HG03469 (cell line): ENCODE data around the gene B4GALT6.
A peak's percentile ranks its signal among the peaks of the same experiment; 100 is the strongest.

ENCODE experiments used
- ATAC-seq: cut with Tn5 transposase; IDR thresholded peaks from one replicate; pipeline ENCODE4 v1.9.1; 2021; ENCODE audit warnings: mild to moderate bottlenecking, moderate library complexity, moderate number of reproducible peaks; ENCODE audit not compliant: unreplicated experiment

The B4GALT6 gene

GRCh38 chr18:31634331-31634713 lies 50.1 kb downstream of the B4GALT6 start:
- peak; percentile 99 for ATAC-seq

DNA sequence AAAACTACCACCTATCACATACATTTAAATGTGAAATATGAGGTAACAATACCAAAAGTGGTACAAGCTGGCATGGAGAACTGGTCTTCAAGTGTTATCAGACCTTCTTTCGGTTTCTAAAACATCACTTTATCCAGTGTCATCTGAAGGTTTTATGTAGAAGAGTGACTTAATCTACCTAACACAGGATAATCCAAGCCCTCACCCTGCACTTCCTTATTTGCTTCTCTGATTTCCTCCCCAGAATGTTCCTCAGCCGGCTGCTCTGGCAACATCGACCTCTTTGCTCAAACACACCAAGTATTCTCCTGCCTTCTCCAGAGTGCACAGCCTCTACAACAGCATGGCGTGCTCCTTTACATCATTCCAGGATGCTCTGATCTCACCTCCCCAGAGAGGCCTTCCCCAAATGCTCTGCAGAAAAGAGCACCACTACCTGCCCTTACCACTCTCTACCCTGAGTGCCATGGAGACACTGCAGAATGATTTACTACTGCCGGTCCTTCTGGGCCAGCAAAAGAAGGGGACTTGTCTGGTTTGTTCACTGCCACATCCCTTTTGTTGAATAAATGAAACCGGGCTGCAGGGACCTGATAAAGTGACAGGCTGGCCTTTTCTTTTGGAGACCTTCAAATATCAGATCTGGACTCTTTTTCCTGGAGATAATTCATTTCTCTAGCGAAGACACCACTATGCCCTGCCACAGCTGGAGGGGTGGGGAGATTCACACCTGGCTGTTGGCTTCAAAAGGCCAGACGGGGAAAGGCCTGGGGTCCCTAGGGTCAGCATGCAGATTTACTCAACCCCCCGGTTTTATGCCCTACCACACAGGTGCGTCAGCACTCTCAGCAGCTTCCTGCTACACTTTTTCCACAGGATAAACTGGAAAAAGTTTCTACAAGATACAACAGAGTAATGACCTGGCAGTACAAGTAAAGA lies 50.7 kb downstream of the B4GALT6 start:
- no peak for ATAC-seq

GRCh38 chr18:31632356-31632755 lies 52.0 kb downstream of the B4GALT6 start:
- ATAC-seq, result no peak

- ATAC-seq, result no peak
These were observed 52.9 kb downstream of the B4GALT6 start for GRCh38 chr18:31631526-31631925.

- ATAC-seq, result no peak
These were observed 53.8 kb downstream of the B4GALT6 start for GRCh38 chr18:31630549-31630948.

DNA sequence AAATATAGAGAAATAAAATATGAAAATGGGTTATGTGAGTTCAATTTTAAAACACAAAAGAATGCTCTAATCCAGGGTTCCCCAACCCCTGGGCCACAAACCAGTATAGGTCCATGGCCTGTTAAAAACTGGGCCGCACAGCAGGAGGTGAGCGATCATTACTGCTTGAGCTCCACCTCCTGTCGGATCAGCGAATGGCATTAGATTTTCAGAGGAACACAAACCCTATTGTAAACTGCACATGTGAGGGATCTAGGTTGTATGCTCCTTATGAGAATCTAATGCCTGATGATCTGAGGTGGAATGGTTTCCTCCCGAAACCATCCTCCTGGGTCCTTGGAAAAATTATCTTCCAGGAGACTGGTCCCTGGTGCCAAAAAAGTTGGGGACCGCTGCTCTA lies 58.0 kb downstream of the B4GALT6 start:
- ATAC-seq, result no peak

DNA sequence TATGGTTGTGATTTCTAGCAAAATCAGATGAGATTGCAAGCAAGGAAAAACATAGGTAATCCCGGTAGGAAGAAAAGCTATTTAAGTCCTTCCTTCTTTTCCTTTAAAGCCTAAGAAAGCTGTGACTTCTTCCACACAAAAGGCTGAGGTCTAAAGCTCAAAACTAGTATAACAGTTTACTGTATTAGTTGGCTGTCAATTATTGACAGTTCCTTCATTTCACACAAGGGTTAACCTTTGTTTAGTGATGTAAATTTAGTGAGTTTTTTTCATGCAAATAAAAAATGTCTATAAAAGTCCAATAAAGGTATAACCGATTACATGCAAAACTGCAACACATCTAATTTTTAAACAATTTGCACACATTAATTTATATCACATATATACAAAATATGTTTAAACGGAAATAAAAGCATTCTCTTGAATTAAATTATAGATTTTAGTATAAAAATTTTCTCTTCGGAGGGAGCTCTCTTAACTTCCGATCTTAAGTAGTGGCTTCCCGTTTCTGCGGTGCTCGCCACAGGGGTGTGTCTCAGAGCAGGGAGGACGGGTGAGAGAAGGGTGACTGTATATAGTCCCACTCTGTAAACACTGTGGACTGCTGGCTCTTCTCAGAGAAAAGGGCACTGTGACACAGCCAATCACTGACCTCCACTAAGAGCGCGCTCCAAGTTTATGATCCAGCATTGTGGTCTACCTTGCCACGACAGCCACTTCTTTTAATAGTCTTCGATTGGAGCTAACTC lies 59.3 kb downstream of the B4GALT6 start:
- no peak for ATAC-seq

DNA sequence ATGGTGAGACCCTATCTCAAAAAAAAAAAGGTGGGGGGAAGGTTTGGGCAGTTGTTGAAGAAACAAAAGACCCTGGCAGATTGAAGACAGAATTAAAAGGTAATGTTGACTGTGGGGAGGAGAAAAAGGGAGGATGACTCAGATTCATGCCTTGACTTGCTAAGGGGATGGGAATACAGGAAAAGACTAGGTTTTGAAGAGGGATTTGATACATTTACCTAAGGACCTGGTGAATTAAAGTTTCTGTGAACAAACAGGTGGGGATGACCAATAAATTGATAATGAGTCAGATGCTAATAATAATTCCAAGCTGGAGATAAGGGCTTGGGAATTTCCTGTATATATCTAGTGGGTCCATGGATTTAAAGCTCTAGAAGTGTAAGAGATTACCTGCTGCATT lies 65.1 kb downstream of the B4GALT6 start:
- ATAC-seq, result no peak

- no peak for ATAC-seq
These were observed 65.6 kb downstream of the B4GALT6 start for GRCh38 chr18:31618801-31619200.

DNA sequence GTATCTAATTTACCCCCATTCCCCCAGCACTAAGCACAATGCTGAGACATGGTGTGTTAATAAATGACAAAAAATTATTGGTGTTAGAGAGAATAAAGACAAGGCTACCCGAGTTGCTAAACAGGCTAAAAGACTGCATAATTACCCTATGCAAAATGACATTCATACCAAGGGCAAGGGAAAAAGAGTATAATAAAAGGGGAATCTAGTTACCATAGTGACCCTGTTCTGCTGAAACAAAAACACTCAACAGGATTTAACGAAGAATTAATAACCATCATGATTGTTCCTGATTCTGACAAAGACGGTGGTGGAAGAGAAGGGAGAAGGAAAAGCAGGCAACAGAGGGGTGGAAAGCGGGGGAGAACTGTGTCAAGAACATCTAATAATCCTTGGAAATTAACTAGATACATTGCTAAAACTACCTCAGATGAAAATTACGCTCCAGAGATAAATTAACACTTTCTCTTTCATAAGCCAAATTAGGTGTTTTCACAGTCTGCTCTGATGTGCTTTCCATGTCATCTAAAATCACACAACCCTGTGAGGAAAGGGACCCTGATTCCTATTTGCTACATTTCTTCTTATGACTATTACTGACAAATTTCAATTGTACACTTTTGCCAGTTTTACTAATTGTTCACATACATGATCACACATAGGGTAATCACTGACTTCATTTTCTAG lies 67.2 kb downstream of the B4GALT6 start:
- ATAC-seq, result no peak

DNA sequence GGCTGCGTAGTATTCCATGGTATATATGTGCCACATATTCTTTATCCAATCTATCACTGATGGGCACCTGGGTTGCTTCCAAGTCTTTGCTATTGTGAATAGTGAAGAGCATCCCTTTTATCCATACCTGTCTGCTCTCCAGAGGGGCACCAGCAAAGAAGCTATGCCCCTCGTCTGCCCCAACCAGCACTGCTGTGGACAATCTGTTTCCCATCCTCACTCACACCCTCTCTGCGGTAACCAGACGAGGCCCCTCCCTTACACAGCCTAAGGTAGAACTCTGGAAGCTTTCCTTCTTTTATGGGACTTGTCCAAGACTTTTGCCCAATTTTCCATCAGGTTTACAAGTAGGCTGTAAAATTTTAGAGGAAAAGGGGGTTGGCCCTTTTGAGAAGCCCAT lies 67.8 kb downstream of the B4GALT6 start:
- no peak for ATAC-seq

DNA sequence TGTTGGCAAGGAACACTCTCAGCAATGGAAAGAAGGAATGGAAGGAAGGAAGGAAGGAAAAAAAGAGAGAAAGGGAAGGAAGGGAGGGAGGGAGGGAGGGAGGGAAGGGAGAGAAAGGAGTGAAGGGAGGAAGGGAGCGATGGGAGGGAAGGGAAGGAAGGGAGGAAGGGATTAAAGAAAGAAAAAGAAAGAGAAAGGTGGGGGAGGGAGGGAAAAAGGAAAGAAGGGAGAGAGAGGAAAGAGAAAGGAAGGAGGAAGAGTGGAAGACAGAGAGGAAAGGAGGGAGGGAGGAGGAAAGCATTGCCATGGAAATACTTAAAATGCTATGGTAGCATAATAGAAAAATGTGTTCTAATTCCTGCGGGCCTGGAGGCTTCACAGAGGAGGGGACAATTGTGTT lies 70.3 kb downstream of the B4GALT6 start:
- ATAC-seq, result no peak

GRCh38 chr18:31612124-31612523 lies 72.3 kb downstream of the B4GALT6 start:
- no peak for ATAC-seq

DNA sequence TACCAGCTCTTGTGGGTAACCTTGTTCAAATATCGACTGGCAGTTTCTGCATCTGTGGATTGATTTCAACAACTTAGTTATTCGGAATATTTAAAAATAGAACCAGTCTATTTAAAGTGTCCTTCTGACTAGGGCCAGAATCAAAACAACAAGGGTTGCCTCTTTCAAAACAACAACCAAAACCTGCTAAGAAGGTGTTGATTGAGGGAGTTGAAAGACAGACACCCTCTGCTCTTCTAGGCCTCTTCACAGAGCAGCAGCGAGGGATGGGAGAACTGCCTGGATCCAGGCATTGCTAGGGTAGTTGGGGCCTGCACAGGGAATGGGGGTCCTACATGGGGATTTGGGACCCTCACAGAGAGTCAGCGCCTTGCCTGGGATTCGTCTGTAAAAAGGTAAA lies 72.9 kb downstream of the B4GALT6 start:
- no peak for ATAC-seq

DNA sequence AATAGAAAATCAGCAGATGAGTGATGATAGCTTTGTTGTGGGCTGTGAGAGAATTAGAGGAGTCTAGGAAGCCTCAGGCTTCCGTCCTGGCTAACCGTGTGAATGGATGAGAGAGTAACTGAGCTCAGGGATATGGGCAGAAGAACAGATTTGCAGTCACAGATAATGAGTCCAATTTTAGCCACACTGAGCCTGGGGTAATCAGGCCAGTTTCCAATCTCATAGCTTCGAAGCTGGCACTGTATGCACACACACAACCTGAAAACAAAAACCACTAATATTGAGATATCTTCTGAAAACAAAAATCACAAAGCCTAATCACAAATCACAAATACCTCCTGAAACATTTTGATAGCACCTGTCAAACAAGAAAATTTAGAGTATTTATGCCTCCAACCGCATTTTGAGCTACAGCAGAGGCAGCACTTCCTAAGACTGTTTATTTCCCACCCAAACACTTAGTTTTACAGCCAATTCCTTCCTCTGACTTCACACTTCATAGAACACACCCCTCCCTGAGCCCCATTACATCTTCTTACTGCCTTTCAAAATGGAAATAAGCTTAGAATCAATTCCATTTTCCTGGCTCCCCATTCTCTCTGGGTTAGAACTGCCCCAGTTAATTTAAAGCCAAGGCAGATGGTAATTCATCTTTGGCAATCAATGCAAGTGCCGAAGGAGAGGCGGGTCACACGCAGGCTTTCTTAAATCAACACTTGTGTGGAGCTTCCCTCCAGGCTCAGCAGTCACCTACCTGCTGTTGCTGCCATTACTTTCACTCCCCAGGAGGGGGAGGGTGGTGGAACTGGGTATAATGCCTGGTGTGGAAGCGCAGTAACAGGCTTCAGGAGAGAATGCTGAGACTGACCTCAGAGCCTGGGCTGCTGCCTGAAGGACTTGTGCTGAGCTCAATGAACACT lies 73.8 kb downstream of the B4GALT6 start:
- no peak for ATAC-seq

DNA sequence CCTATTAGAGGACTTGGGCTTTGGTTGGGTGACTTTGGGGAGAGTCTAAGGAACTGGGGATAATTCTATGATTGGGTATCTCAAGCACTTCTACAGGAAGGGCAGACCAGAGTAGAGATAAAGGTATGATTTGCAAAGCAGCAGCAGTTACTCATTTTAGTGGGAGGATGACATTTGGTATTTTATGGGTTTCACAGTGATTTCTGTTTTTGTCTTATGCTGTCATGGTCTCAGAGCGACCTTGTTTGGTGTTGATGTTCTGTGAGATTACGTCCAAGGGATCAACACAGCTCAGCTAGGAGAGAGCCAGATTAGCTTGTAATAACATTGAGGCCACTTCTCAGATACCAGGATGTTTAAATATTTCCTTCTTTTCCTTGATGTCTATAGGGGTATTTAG lies 74.5 kb downstream of the B4GALT6 start:
- ATAC-seq, result no peak

- ATAC-seq, result no peak
These were observed 77.0 kb downstream of the B4GALT6 start for GRCh38 chr18:31607384-31607783.

GRCh38 chr18:31606265-31606664 lies 78.1 kb downstream of the B4GALT6 start:
- ATAC-seq, result no peak

GRCh38 chr18:31603315-31603714 lies 81.1 kb downstream of the B4GALT6 start:
- no peak for ATAC-seq

- no peak for ATAC-seq
These were observed 86.2 kb downstream of the B4GALT6 start for GRCh38 chr18:31598021-31598805.
